ENCODE data around the gene WIPF2. TPM values are rescaled to one million over a fixed set of nuclear protein-coding genes. Genes with fewer than 3 reads are reported as not detected.
"Not testable (repeated sequence)": the region's sequence is repeated elsewhere in the genome, so short reads cannot be mapped to it uniquely, and the experiment has no call there.

Gene WIPF2
- polyA plus RNA-seq, 12 donors = 12.7 to 73.8 (median 16.8) TPM

- no peak for DNase-seq
Measured at GRCh38 chr17:40190197-40191021, 28.7 kb upstream of the WIPF2 start.

GRCh38 chr17:40191237-40192208 is 27.6 kb upstream of the WIPF2 start:
- peak; percentile 61 for DNase-seq

- no peak for DNase-seq
Measured at GRCh38 chr17:40192961-40193360, 26.1 kb upstream of the WIPF2 start.

GRCh38 chr17:40194821-40195220 is 24.3 kb upstream of the WIPF2 start:
- DNase-seq = no peak

- DNase-seq = no peak
Measured at GRCh38 chr17:40197550-40197949, 21.6 kb upstream of the WIPF2 start.

GRCh38 chr17:40197965-40198456 is 21.1 kb upstream of the WIPF2 start:
- not testable (repeated sequence) for DNase-seq

- DNase-seq = no peak
Measured at GRCh38 chr17:40198576-40198975, 20.5 kb upstream of the WIPF2 start.

GRCh38 chr17:40203131-40203530 is 16.0 kb upstream of the WIPF2 start:
- no peak for DNase-seq

GRCh38 chr17:40206193-40206592 is 12.9 kb upstream of the WIPF2 start:
- not testable (repeated sequence) for DNase-seq

- no peak for DNase-seq
Measured at GRCh38 chr17:40209404-40210093, 9.6 kb upstream of the WIPF2 start.

GRCh38 chr17:40213914-40214313 is 5.2 kb upstream of the WIPF2 start:
- not testable (repeated sequence) for DNase-seq

- DNase-seq = no peak
Measured at GRCh38 chr17:40218006-40218739, 931 bp upstream of the WIPF2 start.

GRCh38 chr17:40219594-40220338 is 662 bp downstream of the WIPF2 start:
- DNase-seq = peak; percentile 80

GRCh38 chr17:40224718-40225550 is 5.8 kb downstream of the WIPF2 start:
- no peak for DNase-seq

GRCh38 chr17:40229146-40229545 is 10.0 kb downstream of the WIPF2 start:
- not testable (repeated sequence) for DNase-seq

- no peak for DNase-seq
Measured at GRCh38 chr17:40230670-40231069, 11.6 kb downstream of the WIPF2 start.

GRCh38 chr17:40231928-40232327 is 12.8 kb downstream of the WIPF2 start:
- DNase-seq = not testable (repeated sequence)

- no peak for DNase-seq
Measured at GRCh38 chr17:40241252-40241834, 22.2 kb downstream of the WIPF2 start.

GRCh38 chr17:40242774-40243173 is 23.7 kb downstream of the WIPF2 start:
- DNase-seq = no peak
